HUES48 (cell line): Measurements from ENCODE around the gene SYNGR1.

Source experiments
- H3K27ac ChIP-seq: one replicate; pipeline ENCODE4 v1.7.0; 2013; ENCODE audit warnings: low read depth, low read length, inconsistent platforms
- H3K27me3 ChIP-seq: 2 replicates; pipeline ENCODE4 v1.6.1; 2013; ENCODE audit warnings: mild to moderate bottlenecking, low read length; ENCODE audit not compliant: control insufficient read depth, insufficient read depth
- H3K36me3 ChIP-seq: 2 replicates; pipeline ENCODE4 v1.6.1; 2013; ENCODE audit warnings: low read length; ENCODE audit not compliant: control insufficient read depth, insufficient read depth
- H3K4me1 ChIP-seq: 2 replicates; pipeline ENCODE4 v1.6.1; 2013; ENCODE audit warnings: mild to moderate bottlenecking, low read length; ENCODE audit not compliant: control insufficient read depth, insufficient read depth
- H3K4me3 ChIP-seq: 2 replicates; pipeline ENCODE4 v1.5.1; 2013; ENCODE audit warnings: mild to moderate bottlenecking, low read depth, low read length
- H3K9ac ChIP-seq: 2 replicates; pipeline ENCODE4 v1.6.1; 2013; ENCODE audit warnings: mild to moderate bottlenecking, low read depth, low read length, moderate library complexity
- H3K9me3 ChIP-seq: 2 replicates; pipeline ENCODE4 v1.6.1; 2013; ENCODE audit warnings: low read length; ENCODE audit not compliant: control insufficient read depth, insufficient read depth

The SYNGR1 gene

DNA sequence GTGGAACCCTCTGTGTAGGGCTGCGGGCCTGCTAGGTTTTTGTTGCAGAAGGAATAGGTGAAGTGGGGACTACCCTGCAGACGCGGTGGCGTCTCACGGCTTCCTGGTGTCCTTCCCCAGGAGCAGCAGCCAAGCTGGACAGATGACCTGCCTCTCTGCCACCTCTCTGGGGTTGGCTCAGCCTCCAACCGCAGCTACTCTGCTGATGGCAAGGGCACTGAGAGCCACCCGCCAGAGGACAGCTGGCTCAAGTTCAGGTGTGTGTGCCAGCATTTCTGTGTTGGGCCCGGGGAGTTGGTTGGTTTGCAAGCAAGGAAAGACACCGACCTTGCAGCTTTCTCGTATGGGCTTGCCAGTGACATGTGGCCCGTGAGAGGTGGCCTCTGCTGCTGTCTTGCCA, 65.1 kb downstream of the SYNGR1 start:
- Histone ChIP-seq H3K27ac (no peak overlapping the region), H3K9ac (no peak overlapping the region), H3K27me3 (no peaks in the 10 kb centered on the region), H3K4me3 (no peak overlapping the region), H3K9me3 (no peaks in the 10 kb centered on the region), H3K4me1 (no peaks in the 10 kb centered on the region), H3K36me3 (peaks cover 30% of the 10 kb centered on the region)

DNA sequence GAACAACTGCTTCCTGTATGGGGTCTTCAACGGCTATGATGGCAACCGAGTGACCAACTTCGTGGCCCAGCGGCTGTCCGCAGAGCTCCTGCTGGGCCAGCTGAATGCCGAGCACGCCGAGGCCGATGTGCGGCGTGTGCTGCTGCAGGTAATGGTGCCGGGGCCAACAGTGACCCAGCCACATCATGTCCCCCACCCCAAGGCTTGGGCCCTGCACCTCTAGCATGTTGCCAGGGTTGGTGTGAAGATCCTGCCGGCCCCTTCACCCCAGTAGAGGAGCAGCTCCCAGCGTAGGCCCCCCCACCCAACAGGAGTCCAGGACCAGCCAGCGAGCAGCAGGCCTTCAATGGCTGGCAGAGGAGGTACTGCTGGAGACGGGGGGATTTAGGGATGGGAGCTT, 65.7 kb downstream of the SYNGR1 start:
- peaks cover 37% of the 10 kb centered on the region for H3K36me3 ChIP-seq
- H3K4me1 ChIP-seq, result no peaks in the 10 kb centered on the region
- H3K9ac ChIP-seq, result no peak overlapping the region
- H3K4me3 ChIP-seq, result no peak overlapping the region
- H3K9me3 ChIP-seq, result no peaks in the 10 kb centered on the region
- H3K27me3 ChIP-seq, result no peaks in the 10 kb centered on the region
- H3K27ac ChIP-seq, result no peak overlapping the region

DNA sequence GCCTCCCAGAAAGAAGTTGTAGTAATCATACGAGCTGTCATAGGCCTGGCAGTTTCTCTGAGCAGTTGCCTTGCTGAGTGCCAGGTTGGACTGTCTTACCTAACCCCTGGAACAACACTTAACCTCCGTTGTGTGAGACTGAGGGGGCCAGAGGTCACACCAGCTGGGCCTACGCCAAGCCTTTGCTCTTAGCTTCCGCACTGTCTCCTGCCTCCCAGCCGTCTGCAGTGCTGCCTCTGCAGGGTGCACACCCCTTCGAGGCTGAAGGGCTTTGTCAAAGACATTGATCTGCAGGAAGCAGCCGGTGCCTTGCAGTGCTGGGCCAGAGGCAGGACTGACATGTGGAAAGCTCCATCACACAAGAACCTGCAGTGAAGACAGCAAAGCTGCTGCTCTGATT, 66.5 kb downstream of the SYNGR1 start:
- Histone ChIP-seq H3K27ac (no peak overlapping the region), H3K36me3 (peaks cover 41% of the 10 kb centered on the region), H3K27me3 (no peaks in the 10 kb centered on the region), H3K4me1 (no peaks in the 10 kb centered on the region), H3K9ac (no peak overlapping the region), H3K9me3 (no peaks in the 10 kb centered on the region), H3K4me3 (no peak overlapping the region)

DNA sequence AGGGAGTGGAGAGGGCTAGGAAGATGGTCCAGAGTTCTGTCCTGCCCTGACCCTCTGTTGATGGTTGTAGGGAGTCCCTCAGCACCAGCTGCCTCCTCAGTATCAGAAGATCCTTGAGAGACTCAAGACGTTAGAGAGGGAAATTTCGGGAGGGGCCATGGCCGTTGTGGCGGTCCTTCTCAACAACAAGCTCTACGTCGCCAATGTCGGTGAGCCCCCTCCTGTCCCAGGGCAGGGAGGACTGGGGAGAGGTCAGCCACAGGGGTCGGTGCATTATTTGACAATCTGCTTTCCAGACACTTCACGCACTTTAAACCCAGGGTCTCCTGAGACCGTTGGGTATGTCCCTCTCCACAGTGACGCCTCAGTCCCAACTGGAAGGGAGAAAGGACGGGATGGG, 67.8 kb downstream of the SYNGR1 start:
- H3K27me3 ChIP-seq, result no peaks in the 10 kb centered on the region
- peaks cover 49% of the 10 kb centered on the region for H3K36me3 ChIP-seq
- no peak overlapping the region for H3K27ac ChIP-seq

DNA sequence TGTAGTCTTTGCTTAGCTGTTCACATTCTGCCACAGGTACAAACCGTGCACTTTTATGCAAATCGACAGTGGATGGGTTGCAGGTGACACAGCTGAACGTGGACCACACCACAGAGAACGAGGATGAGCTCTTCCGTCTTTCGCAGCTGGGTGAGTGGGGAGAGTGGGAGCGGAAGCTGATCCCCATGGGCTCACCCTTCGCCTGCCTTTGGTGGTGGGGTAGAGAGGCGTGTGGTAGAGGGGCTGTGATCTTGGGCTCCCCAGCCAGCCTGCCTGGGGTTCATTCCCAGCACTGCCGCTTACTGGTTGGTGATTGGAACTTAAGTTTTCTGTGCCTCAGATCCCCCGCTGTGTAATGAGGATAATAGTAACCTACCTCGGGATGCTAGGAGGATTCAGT, 68.9 kb downstream of the SYNGR1 start:
- Histone ChIP-seq H3K27me3 (no peaks in the 10 kb centered on the region), H3K27ac (no peak overlapping the region), H3K9me3 (no peaks in the 10 kb centered on the region), H3K9ac (no peak overlapping the region), H3K36me3 (peaks cover 54% of the 10 kb centered on the region), H3K4me3 (no peak overlapping the region), H3K4me1 (no peaks in the 10 kb centered on the region)

More for the DNA sequence above, 67.8 kb downstream of the SYNGR1 start:
- Histone ChIP-seq H3K9ac (no peak overlapping the region), H3K4me3 (no peak overlapping the region), H3K9me3 (no peaks in the 10 kb centered on the region), H3K4me1 (no peaks in the 10 kb centered on the region)

DNA sequence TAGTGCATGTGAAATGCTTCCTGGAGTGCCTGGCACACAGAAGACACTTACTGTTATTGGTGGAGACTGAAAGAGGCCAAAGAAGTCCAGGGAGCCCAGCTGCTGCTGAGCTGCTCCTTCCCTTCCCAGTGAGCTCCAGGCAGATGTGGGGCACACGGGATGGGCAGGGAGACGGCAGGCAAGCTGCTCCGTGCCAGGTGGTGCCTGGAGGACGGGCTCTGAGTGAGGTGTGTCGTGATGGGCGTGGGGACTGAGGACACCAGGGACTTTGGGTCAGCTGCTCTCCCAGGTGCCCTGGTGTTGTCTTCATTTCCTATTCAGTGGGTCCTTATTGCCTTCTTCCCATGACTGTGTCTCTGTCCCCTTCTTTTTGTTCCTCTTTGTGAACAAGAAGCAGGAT, 69.3 kb downstream of the SYNGR1 start:
- H3K9ac ChIP-seq, result no peak overlapping the region
- H3K4me1 ChIP-seq, result no peaks in the 10 kb centered on the region
- H3K4me3 ChIP-seq, result no peak overlapping the region
- H3K27ac ChIP-seq, result no peak overlapping the region
- H3K9me3 ChIP-seq, result no peaks in the 10 kb centered on the region
- no peaks in the 10 kb centered on the region for H3K27me3 ChIP-seq
- peaks cover 58% of the 10 kb centered on the region for H3K36me3 ChIP-seq

DNA sequence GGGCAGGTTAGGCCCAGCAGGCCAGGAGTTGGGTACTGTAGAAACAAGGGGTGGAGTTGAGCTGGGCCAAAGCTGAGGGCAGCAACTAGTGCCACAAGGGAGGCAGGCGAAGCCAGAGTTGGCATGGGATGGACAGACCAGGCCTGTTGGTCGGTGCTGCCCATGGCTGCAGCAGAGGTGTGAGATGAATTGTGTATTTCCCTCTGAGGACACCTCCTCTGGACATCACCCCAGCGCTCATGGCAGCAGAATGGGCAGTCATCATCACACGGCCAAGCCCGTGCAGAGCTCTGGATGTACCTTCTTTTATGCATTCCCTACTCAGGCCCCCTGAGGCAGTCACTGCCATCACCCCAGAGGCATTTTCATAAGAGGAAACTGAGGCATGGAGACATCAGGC, 70.1 kb downstream of the SYNGR1 start:
- H3K9me3 ChIP-seq, result no peaks in the 10 kb centered on the region
- no peak overlapping the region for H3K4me3 ChIP-seq
- peaks cover 62% of the 10 kb centered on the region for H3K36me3 ChIP-seq
- H3K4me1 ChIP-seq, result no peaks in the 10 kb centered on the region
- H3K27me3 ChIP-seq, result no peaks in the 10 kb centered on the region
- H3K27ac ChIP-seq, result no peak overlapping the region
- H3K9ac ChIP-seq, result no peak overlapping the region

DNA sequence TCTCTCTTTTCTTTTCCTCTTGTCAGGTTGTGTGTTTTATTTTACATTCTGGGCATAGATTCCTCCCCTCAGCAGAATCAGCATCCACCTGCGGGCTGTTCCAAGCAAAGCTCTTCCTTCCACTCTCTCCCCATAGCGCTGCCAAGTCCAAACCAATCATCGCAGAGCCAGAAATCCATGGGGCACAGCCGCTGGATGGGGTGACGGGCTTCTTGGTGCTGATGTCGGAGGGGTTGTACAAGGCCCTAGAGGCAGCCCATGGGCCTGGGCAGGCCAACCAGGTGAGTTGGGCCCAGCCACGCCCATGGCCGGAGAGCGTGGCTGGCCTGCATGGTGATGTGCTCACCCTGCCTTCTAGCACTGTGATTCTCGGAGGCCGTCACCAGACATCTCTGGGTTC, 71.9 kb downstream of the SYNGR1 start:
- no peak overlapping the region for H3K27ac ChIP-seq
- no peak overlapping the region for H3K9ac ChIP-seq
- no peaks in the 10 kb centered on the region for H3K9me3 ChIP-seq
- no peaks in the 10 kb centered on the region for H3K4me1 ChIP-seq
- H3K36me3 ChIP-seq, result peaks cover 62% of the 10 kb centered on the region
- H3K4me3 ChIP-seq, result no peak overlapping the region
- H3K27me3 ChIP-seq, result no peaks in the 10 kb centered on the region

DNA sequence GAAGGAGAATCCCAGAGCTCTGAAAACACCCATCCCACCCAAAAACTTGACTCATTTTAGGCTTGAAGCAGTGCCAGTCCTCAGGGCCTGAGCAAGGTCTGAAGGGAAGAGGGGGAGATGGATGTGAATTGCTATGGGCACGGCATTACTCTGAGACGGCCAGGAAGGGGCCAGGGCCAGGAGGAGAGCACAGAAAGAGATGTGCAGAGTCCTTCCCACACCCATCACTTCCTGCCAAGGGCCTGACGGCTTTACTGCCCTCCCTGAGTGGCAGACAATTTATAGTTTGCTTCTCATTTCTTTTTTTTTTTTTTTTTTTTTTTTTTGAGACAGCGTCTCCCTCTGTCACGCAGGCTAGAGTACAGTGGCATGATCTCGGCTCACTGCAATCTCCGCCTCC, 72.3 kb downstream of the SYNGR1 start:
- no peaks in the 10 kb centered on the region for H3K4me1 ChIP-seq
- H3K4me3 ChIP-seq, result no peak overlapping the region
- H3K36me3 ChIP-seq, result peaks cover 62% of the 10 kb centered on the region
- no peak overlapping the region for H3K27ac ChIP-seq
- H3K9me3 ChIP-seq, result no peaks in the 10 kb centered on the region
- no peak overlapping the region for H3K9ac ChIP-seq
- H3K27me3 ChIP-seq, result no peaks in the 10 kb centered on the region

DNA sequence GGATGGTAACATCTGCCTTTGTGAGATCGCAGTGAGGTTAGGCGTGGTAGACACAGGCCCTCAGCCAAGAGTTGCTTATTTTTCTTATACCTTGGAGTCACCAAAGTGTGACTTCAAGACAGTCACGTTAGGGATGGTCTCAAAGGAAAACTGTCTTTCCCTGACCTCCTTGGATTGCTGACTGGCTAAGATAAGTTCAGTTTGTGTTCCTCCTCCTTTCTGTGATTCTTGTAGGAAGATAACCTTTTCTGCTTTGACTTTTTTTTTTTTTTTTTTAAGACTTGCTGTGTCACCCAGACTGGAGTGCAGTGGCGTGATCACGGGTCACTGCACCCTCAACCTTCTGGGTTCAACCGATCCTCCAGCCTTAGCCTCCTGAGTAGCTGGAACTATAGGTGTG, 72.9 kb downstream of the SYNGR1 start:
- Histone ChIP-seq H3K9me3 (no peaks in the 10 kb centered on the region), H3K9ac (no peak overlapping the region), H3K36me3 (peaks cover 64% of the 10 kb centered on the region), H3K27me3 (no peaks in the 10 kb centered on the region), H3K4me1 (peaks cover 1% of the 10 kb centered on the region; the same call in 1 of the 2 replicates), H3K27ac (no peak overlapping the region), H3K4me3 (no peak overlapping the region)

DNA sequence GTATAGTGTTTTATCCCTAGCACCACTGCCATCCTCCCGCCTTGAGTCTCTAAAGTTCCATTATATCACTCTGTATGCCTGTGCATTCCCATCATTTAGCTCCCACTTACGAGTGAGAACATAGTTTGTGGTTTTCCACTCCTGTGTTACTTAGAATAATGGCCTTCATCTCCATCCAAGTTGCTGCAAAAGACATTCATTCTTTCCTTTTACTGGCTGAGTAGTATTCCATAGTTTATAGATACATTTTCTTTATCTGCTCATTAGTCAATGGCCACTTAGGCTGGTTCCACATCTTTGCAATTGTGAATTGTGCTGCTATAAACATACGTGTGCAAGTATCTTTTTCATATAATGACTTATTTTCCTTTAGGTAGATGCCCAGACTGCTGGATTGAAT, 74.2 kb downstream of the SYNGR1 start:
- Histone ChIP-seq H3K27me3 (no peaks in the 10 kb centered on the region), H3K27ac (no peak overlapping the region), H3K9me3 (no peaks in the 10 kb centered on the region), H3K4me1 (peaks cover 11% of the 10 kb centered on the region), H3K9ac (no peak overlapping the region), H3K36me3 (peaks cover 52% of the 10 kb centered on the region), H3K4me3 (no peak overlapping the region)
